GM19240 (cell line): ENCODE measurements around the gene TENM4.

Source experiments
- DNase-seq: peaks from one replicate; pipeline ENCODE4 v3.0.0; 2011; ENCODE audit warnings: low spot score; ENCODE audit not compliant: insufficient read length

TENM4 gene

DNA sequence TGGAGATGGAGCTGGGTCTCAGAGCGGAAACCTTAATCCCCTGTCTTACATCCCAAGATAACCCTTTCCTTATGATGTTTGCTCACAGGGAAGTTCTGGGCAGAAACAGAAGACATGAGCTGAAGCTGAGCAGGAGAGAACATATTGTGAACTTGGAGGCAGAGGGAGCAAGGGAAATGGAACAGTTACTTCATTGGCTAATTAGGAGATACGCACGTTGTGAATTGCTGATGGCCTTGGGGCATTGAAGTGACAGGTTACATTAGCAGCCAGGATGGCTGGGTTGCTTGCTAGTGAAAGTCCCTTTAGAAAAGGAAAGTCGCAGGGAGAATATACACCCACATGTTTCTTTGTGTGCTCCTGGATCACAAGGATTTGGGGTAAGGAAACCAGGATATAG is 48.7 kb downstream of the TENM4 start:
- DNase-seq, result no peak

DNA sequence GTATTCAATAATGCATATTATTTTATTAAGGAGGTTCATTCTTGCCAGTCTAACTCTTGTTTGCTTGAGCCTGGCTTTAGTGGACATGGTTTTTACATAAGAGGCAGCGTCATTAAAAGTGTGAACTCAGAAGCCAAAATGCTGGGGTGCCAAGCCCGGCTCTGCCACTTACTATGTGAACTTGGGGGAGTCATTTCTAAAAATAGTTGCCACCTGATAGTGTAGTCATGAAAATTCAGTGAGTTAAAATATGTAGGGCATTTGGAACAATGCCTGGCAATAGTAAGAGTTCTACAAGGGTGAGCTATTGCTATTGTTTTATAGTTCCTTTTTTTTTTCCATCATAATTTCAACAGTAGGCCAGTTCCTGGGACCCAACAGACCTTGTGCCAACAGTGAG is 49.9 kb downstream of the TENM4 start:
- no peak for DNase-seq

DNA sequence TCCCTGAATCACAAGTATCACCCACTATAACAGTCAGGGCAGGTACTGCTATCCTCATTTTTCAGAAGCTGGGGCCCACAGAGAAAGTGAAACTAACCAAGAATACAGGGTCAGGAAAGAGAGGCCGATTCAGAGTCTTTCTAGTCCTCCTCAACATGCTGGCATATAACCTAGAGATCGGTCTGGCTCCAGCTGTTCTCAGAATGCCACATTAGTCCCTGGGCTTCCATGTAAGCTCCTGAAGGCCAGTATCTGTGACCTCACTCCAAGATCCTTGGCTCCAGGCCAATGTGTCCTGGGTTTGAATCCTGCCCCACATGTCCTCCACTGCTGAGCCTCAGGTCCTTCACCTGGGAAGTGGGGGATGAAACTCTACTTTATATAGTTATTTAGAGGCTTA is 50.4 kb downstream of the TENM4 start:
- no peak for DNase-seq

DNA sequence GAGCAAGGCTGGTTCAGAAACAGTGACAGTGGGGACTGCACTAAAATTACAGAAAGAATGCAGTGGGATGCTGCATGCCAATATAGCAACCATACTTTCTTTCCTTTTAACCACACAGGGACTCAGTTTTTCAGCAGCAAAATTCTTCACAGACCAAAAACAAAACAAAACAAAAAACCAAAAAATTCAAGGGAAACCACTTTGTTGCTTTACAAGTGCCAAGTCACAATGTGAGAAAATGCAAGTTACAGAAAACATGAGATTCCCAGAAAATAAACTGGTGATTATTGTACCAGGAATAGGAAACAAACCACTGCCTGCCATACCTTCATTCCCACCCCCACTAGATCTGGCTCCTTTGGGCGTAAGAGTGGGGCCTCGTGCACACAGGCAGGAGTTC is 52.6 kb downstream of the TENM4 start:
- no peak for DNase-seq

DNA sequence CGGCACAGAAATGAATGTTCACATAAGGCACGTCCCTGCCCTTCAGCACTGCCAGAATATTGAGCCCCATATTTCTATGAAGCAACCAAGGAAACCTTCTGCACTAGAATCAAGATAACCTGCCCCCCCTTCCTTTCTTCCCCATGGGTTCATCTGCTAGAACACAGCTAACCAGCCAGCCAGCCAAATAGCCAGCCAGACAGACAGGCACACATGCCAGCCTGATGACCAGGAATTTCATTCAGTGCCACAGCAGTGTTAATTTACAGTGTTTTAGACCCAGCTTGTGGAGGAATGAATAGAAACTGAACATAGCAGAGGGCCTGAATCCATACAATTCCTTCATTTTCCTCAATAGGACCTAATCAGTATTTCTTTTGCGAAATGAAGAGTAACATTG is 57.0 kb downstream of the TENM4 start:
- no peak for DNase-seq

DNA sequence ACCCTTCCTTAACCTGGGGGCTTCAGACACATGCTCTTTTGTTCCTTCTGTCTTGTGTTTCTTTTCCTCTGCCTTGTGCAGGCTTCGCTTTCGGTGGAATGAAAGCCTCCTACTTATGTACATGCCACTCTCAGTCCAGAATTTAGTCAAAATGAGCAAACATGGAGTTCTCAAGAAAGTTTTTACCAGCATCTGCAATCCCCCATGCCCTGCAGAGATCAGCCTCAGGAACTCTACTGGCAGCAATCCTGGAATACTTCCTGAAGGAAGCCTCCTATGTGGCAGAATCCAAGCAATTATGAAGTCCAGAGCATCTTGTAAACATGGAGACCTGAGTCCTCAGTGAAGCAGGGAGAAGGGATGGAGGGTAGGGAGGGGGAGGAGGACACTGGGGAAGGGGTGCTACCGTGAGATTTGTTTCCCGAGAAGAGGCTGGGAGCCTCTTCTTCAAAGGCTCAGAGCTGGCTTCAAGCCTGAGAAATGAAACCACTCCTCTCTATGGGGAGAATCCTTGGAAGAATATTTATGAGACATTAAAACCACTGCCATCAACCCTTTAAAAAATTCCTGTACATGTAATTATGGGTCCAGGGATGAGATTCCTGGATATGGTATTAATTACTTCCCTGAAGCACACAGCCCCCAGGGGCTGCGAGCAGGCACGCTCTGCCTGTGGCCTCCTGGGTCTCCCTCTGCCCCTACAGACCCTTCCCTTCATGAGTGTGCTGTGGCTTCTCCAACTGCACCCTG is 58.4 kb downstream of the TENM4 start:
- no peak for DNase-seq

DNA sequence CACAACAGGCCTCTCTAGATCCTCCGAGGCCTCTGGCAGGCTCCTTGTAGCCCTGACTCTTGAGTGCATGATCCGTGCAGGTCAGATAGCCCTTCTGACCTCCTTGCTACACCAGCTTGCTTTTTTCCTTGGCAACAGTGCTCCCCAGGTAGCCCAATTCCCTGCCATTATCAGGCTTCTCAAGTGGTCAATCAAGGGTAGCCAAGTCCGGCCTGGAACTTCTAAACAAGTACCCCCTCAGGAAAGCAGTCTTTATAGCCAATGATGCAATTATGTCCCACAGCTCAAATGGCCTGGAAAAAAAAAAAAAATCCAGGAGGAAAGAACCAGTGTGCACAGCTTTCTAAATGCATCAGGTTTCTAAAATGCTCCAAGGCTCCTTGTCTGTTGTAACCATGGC is 59.8 kb downstream of the TENM4 start:
- no peak for DNase-seq

DNA sequence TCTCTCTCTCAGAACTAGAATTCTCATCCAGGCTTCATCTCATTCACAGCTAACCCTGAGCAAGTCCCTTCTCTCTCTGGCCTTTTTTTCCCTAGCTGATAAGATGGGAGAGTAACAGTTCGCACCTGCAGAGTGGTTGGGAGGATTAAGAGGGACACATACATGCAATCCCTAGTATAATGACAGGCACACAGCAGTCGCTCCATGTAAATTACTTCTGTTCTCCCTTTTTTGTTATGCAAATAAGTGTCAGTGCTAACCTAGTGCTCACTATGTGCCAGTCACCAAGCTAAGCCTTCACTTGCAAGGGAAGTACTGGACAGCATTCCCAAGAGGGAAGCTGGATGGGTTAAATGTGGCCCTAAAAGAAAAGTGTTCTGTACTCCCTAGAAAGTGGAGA is 63.4 kb downstream of the TENM4 start:
- no peak for DNase-seq

DNA sequence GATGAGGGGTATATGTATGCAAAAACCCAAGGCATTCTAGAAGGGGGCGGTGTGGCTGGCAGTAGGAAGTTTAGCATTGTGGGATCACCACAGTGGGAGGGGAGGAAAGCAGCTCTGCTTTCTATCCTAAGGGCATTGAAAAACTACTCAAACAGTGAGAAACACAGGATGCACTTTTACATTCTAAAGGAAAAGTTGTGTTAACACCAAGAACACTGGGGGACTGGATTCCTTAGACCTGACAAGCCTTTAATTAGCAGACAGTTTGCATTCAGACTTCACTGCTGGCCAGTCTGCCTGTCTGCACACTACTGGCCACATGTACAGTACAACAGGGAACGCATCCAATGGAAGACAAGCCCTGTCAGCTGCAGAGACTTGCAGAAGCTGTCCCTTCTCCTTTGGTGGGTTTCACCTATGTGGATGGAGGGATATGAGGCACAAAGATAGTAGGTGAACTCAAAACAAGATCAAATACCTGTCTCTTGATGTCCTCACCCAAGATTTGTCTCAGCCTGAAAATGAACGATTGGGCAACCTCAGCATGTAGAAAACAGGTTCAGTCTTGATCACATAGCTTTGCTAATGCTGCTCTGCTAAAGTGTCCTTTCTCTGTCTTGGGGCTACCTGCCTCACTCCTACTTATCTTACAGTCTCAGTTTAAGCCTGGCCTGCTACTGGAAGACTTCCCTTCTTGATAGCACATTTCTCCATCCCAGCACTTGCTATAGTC is 64.8 kb downstream of the TENM4 start:
- DNase-seq, result no peak

DNA sequence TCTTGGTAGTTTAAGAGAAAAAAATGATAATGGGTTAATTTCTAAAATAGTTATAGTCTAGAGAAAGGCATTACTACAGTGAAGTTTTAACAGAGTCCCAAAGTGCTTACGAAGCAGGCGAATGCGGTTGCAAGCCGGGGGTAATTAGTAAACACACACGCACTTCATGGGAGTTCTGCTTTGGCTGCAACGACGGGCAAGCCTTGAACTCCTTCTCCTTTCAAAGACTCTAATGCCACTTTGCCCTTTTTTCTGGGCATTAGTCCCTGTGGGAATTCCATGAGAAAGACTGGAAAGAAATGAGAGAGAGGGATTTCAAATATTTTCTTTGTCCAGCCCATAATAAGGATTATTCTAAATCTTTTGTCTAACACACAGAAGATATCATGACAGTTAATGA is 66.1 kb downstream of the TENM4 start:
- DNase-seq, result no peak

DNA sequence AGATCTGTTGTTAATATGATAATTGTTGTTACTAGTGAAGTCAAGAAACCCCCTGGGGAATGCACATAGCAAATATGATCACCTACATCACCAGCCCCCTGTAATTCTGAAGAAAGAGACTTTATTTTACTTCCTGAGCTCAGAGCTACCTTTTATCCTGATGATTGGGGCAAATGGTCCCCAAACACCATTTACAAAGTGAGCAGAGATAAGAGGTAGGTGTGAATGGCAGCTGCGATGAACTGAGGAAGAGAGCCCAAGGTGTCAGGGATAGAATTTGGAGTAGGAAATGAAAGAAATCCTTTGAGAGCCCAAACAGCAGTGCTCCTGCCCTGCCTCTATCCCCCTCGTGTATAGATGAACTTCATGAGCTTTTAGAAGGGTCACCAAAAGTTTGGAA is 69.1 kb downstream of the TENM4 start:
- DNase-seq, result no peak

DNA sequence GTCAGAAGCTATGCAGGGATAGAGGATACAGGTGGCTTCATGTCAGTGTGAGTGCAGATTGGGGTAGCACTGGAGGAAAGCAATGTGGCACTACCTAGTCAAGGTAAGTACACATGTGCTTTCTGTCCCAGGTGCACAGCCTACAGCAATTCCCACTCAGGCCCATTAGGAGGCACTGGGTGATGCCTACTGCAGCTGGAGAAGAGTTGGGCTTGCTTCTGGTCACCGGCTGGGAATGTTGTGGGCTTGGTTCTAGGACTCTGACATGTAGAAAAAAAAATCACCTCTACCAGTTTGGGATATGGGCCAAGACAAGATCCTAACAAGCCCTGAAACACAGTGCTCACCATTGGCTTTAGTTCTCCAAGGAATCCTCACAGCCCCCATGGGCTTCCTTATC is 69.7 kb downstream of the TENM4 start:
- DNase-seq, result no peak

DNA sequence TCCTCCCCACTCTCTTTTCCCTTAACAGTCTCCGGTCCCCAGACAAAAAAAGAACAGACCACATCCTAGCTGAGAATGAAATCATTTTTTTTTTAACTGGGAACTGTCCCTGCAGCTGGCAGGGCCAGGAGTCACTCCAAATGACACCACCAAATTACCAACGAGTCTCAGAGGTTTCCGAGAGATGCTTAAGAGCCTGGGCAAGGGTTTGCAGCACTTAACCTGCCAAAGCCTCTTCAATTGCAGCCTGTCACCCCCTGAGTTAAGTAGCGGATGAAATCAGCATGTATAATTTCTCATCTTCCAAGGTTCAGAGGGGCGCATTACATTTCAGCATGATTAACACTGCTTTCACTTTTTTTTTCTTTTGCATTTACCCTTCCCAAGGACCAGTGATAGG is 71.8 kb downstream of the TENM4 start:
- no peak for DNase-seq

DNA sequence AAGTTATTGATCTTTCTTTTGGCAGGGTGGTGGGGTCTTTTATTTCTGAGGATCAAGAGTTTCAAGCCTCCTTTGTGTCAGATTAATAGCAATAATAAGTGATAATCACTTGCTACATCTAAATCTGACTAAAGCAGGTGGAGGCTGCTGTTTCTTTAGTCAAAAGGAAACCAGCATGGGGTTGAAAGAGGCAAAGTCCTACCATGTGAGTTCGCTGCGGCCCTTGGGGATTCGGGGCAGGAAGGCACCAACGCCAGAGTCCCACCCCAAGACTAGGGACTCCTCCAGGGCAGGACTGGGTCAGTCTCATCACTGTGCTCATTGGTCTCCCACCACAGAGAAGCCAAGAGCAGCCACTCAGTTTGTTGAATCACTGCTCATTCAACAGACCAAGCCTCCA is 73.0 kb downstream of the TENM4 start:
- no peak for DNase-seq

DNA sequence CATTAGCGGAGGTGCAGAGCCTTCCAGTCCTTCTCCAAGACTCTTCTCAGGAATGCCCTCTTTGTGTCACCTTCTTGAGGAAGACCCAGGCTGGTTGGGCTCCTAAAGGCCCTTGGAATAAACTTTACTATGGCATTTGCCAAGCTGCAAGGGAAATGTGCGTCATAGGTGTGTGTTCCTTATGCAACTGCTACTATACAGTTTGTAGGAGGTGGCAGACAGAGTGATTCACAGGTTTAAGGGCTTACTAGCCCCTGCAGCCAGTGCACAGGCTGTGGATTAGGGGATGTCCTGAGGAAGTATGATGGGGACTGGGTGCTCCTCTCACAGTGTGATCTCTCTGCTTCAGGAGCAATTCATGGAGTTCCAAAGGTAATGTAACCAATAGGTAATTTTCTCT is 74.6 kb downstream of the TENM4 start:
- no peak for DNase-seq

DNA sequence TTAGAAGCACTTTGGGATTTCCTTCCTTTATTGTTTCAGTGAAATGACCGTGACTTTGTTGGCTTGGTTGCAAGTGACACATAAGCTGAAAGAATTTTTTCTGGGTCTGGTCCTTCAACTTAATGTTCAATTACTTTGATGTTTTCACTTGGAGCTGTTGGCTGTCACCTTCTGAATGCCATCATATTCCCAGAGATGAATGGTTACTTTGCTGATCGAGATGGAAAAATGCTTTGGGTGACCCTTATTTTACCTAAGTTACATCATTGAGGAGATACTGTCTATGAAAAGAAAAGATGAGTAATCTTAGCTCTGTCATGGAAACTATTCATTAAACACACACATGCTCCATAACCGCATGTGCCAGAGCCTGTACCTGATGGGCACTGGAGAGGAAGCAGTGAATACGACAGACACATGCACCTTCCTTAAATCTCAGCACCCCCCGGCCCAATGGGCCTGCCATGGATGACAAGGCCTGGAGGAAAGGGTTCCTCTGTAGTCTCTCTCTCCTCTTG is 76.9 kb downstream of the TENM4 start:
- no peak for DNase-seq

DNA sequence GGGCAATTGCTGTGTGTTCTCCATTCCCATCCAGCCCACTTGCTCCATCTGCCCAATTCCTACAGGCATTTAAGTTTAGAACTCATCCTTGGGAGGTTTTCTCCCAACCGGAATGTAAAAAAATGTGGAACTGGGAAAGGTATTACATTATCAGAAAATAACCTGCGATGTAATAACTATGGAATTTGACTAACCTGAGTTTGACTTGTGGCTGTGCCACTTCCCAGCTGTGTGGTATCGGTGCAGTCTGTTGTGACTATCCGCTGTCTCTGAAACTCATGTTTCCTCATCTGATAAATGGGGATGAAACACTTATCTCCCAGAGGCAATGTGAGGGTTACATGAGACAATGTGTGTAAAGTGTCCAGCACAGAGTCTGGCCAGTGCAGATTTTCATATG is 77.6 kb downstream of the TENM4 start:
- no peak for DNase-seq

DNA sequence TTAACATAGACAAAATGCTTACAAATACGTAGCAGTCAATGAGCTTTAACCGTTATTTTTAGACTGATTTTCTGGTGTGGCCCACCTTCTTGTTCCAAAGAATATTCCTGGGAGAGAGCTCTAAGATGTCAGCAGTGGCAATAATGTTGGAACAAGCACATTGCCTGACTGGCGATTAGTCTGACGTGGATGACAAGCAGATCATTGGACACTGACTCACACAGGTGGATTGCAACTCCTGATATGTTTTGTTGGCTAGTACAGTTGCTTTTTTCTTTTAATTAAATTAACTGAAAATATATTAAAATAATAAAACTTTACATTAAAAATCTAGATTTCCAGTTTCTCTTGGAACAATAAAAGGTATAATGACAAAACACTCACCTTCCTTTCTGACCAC is 78.0 kb downstream of the TENM4 start:
- DNase-seq, result no peak

DNA sequence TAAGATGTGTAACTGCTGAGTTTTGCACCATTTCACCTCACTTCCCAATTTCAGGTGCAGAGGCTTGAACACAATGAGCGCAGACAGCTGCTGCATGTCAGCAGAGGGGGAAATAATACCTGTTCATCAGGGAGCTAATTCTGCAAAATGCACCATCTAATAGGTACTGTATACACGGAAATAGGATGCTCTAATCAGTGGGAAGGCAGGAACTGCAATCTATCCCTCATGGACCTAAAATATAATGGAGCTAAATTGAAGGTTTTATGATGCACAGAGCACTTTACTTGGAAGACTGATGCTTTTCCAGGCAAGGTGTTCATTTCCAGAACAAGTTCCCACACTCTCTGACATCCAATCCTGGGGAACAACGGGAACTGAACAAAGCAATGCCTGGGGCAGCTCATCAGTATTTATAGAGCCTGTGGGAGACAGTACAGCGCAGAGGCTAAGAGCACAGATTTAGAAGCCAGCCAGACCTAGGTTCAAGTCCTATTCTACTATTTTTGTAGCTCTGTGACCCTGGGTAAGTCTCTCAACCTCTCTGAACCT is 78.5 kb downstream of the TENM4 start:
- DNase-seq, result no peak

DNA sequence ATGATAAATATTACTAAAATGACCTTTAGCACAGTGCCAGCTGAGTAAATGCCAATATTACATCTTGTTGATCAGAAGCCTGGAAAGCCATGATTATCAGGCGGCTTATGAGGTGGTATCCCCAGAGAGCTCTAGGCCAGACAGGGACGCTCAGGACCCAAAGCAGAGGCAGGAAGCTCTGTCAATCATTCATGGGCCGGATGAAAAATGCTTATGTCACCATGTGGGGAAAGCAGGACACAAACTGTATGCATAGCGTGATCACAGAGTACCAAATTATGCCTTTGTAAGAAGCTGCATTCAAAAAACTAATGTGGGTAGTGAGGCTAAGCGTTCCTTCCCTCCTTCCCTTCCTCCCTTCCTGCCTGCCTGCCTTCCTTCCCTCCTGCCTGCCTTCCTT is 82.6 kb downstream of the TENM4 start:
- DNase-seq, result no peak

DNA sequence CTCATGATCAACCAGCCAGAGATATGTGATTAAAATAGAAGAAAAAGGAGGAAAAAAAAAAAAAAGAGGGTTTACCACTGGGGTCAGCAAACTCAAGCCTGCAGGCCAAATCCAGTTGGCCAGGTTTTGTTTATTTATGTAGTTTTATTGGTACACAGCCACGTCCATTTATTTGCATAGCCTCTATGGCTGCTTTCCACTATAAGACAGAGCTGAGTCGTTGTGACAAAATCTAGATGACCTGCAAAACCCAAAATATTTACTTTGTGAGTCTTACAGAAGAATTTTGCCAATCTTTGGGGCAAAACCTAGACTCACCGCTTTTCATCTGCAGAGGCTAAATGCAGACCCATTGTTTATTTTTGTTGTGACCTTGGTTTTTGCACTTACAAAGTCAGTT is 87.1 kb downstream of the TENM4 start:
- no peak for DNase-seq

DNA sequence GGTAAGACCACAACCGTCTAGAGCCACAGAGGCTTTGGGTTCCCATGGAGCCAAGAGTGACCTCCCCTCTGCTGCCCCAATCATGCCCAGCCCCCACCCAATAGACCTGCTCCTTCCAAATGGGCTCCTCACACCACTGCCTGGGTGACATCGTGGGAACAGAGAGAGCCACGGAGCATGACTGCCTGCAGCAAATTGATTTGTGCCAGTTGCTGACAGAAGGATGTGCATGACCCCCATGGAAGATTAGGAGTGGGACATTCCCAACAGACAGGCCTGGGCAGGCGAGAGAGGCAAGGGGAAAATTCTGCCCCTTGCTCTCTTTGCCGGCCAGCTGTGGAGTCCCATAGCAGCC is 88.5 kb downstream of the TENM4 start:
- no peak for DNase-seq
